ENCODE results near the gene CLBA1.

The CLBA1 gene

GRCh38 chr14:104937694-104938365 lies 47.8 kb upstream of the CLBA1 start:
- TF ChIP-seq FOXM1 (IDR thresholded peaks at IDR 0.05; ENCODE audit: borderline replicate concordance) (no peak), CTBP1 (IDR thresholded peaks at IDR 0.05; ENCODE audit: borderline replicate concordance) (no peak), FOXK2 (IDR thresholded peaks at IDR 0.05) (no peak), NFRKB (IDR thresholded peaks at IDR 0.05) (no peak), BHLHE40 (IDR thresholded peaks at IDR 0.05; ENCODE audit: borderline replicate concordance) (no peak), PKNOX1 (IDR thresholded peaks at IDR 0.05) (no peak), ZNF384 (IDR thresholded peaks at IDR 0.05) (no peak), SUZ12 (IDR thresholded peaks at IDR 0.05) (no peak), ARNT (IDR thresholded peaks at IDR 0.05) (no peak), ELF4 (IDR thresholded peaks at IDR 0.05) (no peak), LEF1 (IDR thresholded peaks at IDR 0.05; ENCODE audit: borderline replicate concordance) (no peak), FOXA1 (IDR thresholded peaks at IDR 0.05) (no peak), L3MBTL2 (conservative IDR thresholded peaks at IDR 0.05) (no peak), SP1 (IDR thresholded peaks at IDR 0.05) (no peak), HDGF (IDR thresholded peaks at IDR 0.05; ENCODE audit: borderline replicate concordance) (no peak), TARDBP (IDR thresholded peaks at IDR 0.05) (no peak)
- ChIA-PET POLR2A (interaction anchor here (0.6 kb wide), 1 partner anchor 81 kb away, joined by 3 read pairs; no protein-coding TSS in a partner anchor), CTCF (no interaction called here)
- DNase-seq (ENCODE audit: extremely low spot score) = no peak

GRCh38 chr14:104938436-104938835 lies 47.2 kb upstream of the CLBA1 start:
- POLR2A ChIA-PET = no interaction called here

GRCh38 chr14:104938960-104939359 lies 46.6 kb upstream of the CLBA1 start:
- DNase-seq (ENCODE audit: extremely low spot score) = no peak
- POLR2A ChIA-PET = no interaction called here

More at GRCh38 chr14:104938436-104938835, 47.2 kb upstream of the CLBA1 start:
- DNase-seq (ENCODE audit: extremely low spot score) = no peak
- CTCF ChIA-PET = interaction anchor here (0.5 kb wide), 1 partner anchor 29 kb away, joined by 4 read pairs; no protein-coding TSS in a partner anchor
- TF ChIP-seq FOXK2 (IDR thresholded peaks at IDR 0.05) = no peak

GRCh38 chr14:104939666-104940410 lies 45.8 kb upstream of the CLBA1 start:
- no peak for DNase-seq (ENCODE audit: extremely low spot score)
- POLR2A ChIA-PET = interaction anchor here (0.7 kb wide), 1 partner anchor 45 kb away, joined by 3 read pairs; no protein-coding TSS in a partner anchor
- TF ChIP-seq TARDBP (IDR thresholded peaks at IDR 0.05) = no peak
- CTCF ChIA-PET = interaction anchor here (1.3 kb wide), 1 partner anchor 171 kb away, joined by 5 read pairs; no protein-coding TSS in a partner anchor

More at GRCh38 chr14:104938960-104939359, 46.6 kb upstream of the CLBA1 start:
- CTCF ChIA-PET = interaction anchor here (0.5 to 1.3 kb wide), 2 partner anchors 30 to 171 kb away, joined by 4 to 5 read pairs; no protein-coding TSS in a partner anchor
- TF ChIP-seq CTBP1 (IDR thresholded peaks at IDR 0.05; ENCODE audit: borderline replicate concordance) = no peak
- TF ChIP-seq SP1 (IDR thresholded peaks at IDR 0.05) = no peak
- TF ChIP-seq FOXA1 (IDR thresholded peaks at IDR 0.05) = no peak
- no peak for TF ChIP-seq HDGF (IDR thresholded peaks at IDR 0.05; ENCODE audit: borderline replicate concordance)

- POLR2A ChIA-PET = no interaction called here
- TF ChIP-seq FOXM1 (IDR thresholded peaks at IDR 0.05; ENCODE audit: borderline replicate concordance) = no peak
- TF ChIP-seq ZNF384 (IDR thresholded peaks at IDR 0.05) = no peak
- TF ChIP-seq BHLHE40 (IDR thresholded peaks at IDR 0.05; ENCODE audit: borderline replicate concordance) = no peak
- no peak for TF ChIP-seq ELF4 (IDR thresholded peaks at IDR 0.05)
- no peak for TF ChIP-seq HDGF (IDR thresholded peaks at IDR 0.05; ENCODE audit: borderline replicate concordance)
- TF ChIP-seq TARDBP (IDR thresholded peaks at IDR 0.05) = no peak
- no peak for TF ChIP-seq NFRKB (IDR thresholded peaks at IDR 0.05)
- TF ChIP-seq FOXA1 (IDR thresholded peaks at IDR 0.05) = no peak
- no peak for TF ChIP-seq SUZ12 (IDR thresholded peaks at IDR 0.05)
- TF ChIP-seq ARNT (IDR thresholded peaks at IDR 0.05) = no peak
- no peak for TF ChIP-seq SP1 (IDR thresholded peaks at IDR 0.05)
- TF ChIP-seq LEF1 (IDR thresholded peaks at IDR 0.05; ENCODE audit: borderline replicate concordance) = no peak
- no peak for TF ChIP-seq L3MBTL2 (conservative IDR thresholded peaks at IDR 0.05)
- TF ChIP-seq PKNOX1 (IDR thresholded peaks at IDR 0.05) = no peak
- no peak for TF ChIP-seq FOXK2 (IDR thresholded peaks at IDR 0.05)
- no peak for TF ChIP-seq CTBP1 (IDR thresholded peaks at IDR 0.05; ENCODE audit: borderline replicate concordance)
- DNase-seq (ENCODE audit: extremely low spot score) = peak; percentile 41
- CTCF ChIA-PET = interaction anchor here (0.7 to 1.1 kb wide), 2 partner anchors 45 to 120 kb away, joined by 3 read pairs; no protein-coding TSS in a partner anchor
Observed at GRCh38 chr14:104940526-104941150, 45.0 kb upstream of the CLBA1 start.

GRCh38 chr14:104941508-104942365 lies 43.9 kb upstream of the CLBA1 start:
- ChIA-PET CTCF (interaction anchor here (1.1 kb wide), 1 partner anchor 46 kb away, joined by 3 read pairs; no protein-coding TSS in a partner anchor), POLR2A (no interaction called here)
- TF ChIP-seq SP1 (IDR thresholded peaks at IDR 0.05) (no peak), NFRKB (IDR thresholded peaks at IDR 0.05) (no peak), ARNT (IDR thresholded peaks at IDR 0.05) (no peak), TARDBP (IDR thresholded peaks at IDR 0.05) (no peak), L3MBTL2 (conservative IDR thresholded peaks at IDR 0.05) (no peak), ZNF384 (IDR thresholded peaks at IDR 0.05) (no peak), SUZ12 (IDR thresholded peaks at IDR 0.05) (no peak)
- DNase-seq (ENCODE audit: extremely low spot score) = no peak
